Dermis blood vessel endothelial cell (primary cell): ENCODE results near the gene CDH26. TPM values are rescaled to one million over a fixed set of nuclear protein-coding genes. Genes with fewer than 3 reads are reported as not detected.
"Not testable (repeated sequence)": the region's sequence is repeated elsewhere in the genome, so short reads cannot be mapped to it uniquely, and the experiment has no call there.

Source experiments
- DNase-seq: peaks from one replicate; pipeline ENCODE4 v3.0.0; 2010
- total RNA-seq: library from RNA; depleted of rRNA; stranded (reverse); fragments of >200 nt; gene quantifications from 2 replicates; pipeline ENCODE4 v1.2.3, GENCODE V29; 2014

CDH26 gene
- total RNA-seq, 1 donor from 2014 or later: 1.5 TPM

GRCh38 chr20:60020251-60020650 lies 62.0 kb downstream of the CDH26 start:
- no peak for DNase-seq

GRCh38 chr20:60021104-60021503 lies 62.9 kb downstream of the CDH26 start:
- no peak for DNase-seq

GRCh38 chr20:60022849-60023248 lies 64.6 kb downstream of the CDH26 start:
- no peak for DNase-seq

- DNase-seq: no peak
Measured at GRCh38 chr20:60024245-60024644, 66.0 kb downstream of the CDH26 start.

GRCh38 chr20:60024801-60025200 lies 66.6 kb downstream of the CDH26 start:
- DNase-seq: no peak

- DNase-seq: no peak
Measured at GRCh38 chr20:60026010-60026409, 67.8 kb downstream of the CDH26 start.

- no peak for DNase-seq
Measured at GRCh38 chr20:60030471-60030870, 72.2 kb downstream of the CDH26 start.

- DNase-seq: no peak
Measured at GRCh38 chr20:60031107-60031506, 72.9 kb downstream of the CDH26 start.

- no peak for DNase-seq
Measured at GRCh38 chr20:60034231-60035110, 76.2 kb downstream of the CDH26 start.

- no peak for DNase-seq
Measured at GRCh38 chr20:60035486-60035885, 77.3 kb downstream of the CDH26 start.

- DNase-seq: no peak
Measured at GRCh38 chr20:60036346-60036745, 78.1 kb downstream of the CDH26 start.

GRCh38 chr20:60036746-60037499 lies 78.7 kb downstream of the CDH26 start:
- no peak for DNase-seq

- no peak for DNase-seq
Measured at GRCh38 chr20:60038400-60039008, 80.3 kb downstream of the CDH26 start.

- DNase-seq: no peak
Measured at GRCh38 chr20:60039526-60039925, 81.3 kb downstream of the CDH26 start.

GRCh38 chr20:60040471-60041162 lies 82.4 kb downstream of the CDH26 start:
- no peak for DNase-seq

- not testable (repeated sequence) for DNase-seq
Measured at GRCh38 chr20:60041436-60042165, 83.4 kb downstream of the CDH26 start.

- DNase-seq: no peak
Measured at GRCh38 chr20:60043435-60043834, 85.2 kb downstream of the CDH26 start.

GRCh38 chr20:60046011-60046413 lies 87.8 kb downstream of the CDH26 start:
- DNase-seq: no peak

GRCh38 chr20:60046436-60046835 lies 88.2 kb downstream of the CDH26 start:
- DNase-seq: no peak

GRCh38 chr20:60046860-60047259 lies 88.6 kb downstream of the CDH26 start:
- DNase-seq: no peak

- no peak for DNase-seq
Measured at GRCh38 chr20:60048634-60049521, 90.7 kb downstream of the CDH26 start.
